GM12873 (cell line): ENCODE results near the gene TRPM2.

Experiments used
- TF ChIP-seq, protein P1 (sequence below): IDR thresholded peaks from 2 replicates; pipeline ENCODE4 v1.5.1; 2012; ENCODE audit warnings: low read depth, mild to moderate bottlenecking, moderate library complexity, low read length, control low read depth; ENCODE audit not compliant: insufficient read depth; ENCODE audit errors: missing control alignments

TRPM2 gene

GRCh38 chr21:44462086-44462833, 108.8 kb downstream of the TRPM2 start:
- TF ChIP-seq, protein P1, sequence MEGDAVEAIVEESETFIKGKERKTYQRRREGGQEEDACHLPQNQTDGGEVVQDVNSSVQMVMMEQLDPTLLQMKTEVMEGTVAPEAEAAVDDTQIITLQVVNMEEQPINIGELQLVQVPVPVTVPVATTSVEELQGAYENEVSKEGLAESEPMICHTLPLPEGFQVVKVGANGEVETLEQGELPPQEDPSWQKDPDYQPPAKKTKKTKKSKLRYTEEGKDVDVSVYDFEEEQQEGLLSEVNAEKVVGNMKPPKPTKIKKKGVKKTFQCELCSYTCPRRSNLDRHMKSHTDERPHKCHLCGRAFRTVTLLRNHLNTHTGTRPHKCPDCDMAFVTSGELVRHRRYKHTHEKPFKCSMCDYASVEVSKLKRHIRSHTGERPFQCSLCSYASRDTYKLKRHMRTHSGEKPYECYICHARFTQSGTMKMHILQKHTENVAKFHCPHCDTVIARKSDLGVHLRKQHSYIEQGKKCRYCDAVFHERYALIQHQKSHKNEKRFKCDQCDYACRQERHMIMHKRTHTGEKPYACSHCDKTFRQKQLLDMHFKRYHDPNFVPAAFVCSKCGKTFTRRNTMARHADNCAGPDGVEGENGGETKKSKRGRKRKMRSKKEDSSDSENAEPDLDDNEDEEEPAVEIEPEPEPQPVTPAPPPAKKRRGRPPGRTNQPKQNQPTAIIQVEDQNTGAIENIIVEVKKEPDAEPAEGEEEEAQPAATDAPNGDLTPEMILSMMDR, result no peak

- TF ChIP-seq, protein P1, result no peak
Measured at GRCh38 chr21:44462834-44463200, 109.4 kb downstream of the TRPM2 start.

GRCh38 chr21:44463724-44464123, 110.3 kb downstream of the TRPM2 start:
- TF ChIP-seq, protein P1, result no peak

DNA sequence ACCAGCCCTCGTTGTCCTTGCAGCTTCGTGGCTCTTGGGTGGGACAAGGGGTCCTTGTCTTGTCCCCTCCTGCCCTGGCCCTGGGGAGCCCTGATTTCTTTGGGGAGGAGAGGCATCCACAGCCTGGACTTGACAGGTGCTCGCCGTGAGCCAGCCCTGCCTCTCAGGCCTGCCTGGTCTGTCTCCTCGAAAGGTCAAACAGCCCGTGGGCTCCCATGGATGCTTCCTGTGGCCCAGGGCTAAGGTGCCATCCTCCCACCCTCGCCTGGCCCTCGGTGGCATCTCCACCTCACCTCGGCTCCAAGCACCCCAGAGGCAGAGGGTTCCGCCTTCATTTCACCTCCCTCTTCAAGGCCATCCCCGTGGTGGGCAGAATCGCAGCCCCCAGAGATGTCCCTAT, 110.9 kb downstream of the TRPM2 start:
- TF ChIP-seq, protein P1, result no peak

- TF ChIP-seq, protein P1, result no peak
Measured at GRCh38 chr21:44466351-44466954, 113.0 kb downstream of the TRPM2 start.

DNA sequence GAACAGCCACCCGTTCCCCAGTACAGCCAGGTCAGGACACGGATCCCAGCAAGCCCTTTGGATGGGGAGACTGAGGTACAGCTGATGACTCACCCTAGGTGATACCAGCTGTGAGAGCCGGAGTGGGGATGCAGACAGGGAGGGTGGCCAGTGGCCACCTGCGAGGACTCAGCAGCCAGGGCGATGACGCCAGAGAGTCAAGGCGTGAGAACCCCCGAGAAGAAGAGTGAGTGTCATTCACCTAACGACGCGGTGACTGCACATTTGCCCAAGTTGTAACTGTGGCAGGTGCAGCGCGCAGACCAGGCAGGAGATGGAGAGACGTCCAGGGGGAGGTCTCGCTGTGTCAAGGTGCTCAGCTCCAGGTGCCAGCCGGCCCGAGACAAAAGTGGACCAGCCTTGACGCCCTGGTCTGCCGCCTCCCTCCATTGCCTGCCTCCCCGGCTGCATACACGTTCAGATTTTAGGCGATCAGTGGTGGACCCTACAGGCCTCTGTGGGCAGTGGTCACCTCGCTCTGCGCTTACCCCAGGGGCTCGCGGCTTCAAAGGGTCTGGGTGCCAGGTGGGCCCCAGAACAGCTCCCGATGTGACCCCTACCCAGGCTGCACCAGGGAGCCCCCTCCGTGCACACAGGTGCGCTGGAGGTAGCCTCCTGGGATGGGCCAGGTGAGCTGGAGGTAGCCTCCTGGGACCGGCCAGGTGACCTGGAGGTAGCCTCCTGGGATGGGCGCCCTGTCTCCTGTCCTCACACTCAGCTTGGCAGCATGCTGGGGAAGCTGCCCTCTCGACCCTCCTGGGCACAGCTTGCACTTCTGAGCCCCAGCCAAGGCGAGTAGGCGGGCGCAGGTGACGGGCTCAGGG, 113.8 kb downstream of the TRPM2 start:
- TF ChIP-seq, protein P1, result no peak

DNA sequence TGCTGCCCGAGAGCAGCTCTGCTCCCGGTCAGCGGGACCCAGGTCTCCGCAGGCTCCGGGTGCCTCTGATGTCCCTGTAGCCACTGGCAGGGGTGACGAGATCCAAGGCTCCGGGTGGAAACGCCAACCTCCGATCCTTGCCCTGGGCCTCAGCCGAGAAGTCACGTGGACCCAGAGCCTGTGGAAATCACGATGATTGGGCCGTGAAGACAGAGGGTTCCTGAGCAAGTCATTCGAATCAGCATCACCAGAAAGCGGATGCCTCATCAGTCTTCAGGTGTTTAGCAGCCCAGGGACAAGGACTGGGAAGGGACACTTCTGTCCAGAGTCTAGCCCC, 114.4 kb downstream of the TRPM2 start:
- TF ChIP-seq, protein P1, result no peak
